ENCODE data around the gene FRMD4A.

FRMD4A gene

DNA sequence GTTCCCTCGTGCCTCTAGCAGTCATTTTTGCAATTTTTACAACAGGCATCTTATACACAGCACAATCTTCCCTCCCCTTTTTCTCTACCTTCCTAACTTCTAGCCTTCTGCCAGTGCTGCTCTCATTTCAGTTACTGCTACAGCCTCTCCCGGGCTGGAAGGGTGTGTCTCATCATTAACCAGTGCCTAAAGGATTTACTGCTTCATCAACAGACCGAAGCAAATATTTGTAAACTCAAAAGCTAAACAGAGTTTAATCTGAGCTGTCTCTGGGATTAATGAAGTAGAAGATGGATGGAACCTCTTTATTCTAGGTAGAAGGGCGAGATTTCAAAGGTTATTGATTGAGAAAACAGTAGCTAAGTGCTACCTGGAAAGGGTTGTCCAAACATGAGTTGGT is 649.6 kb downstream of the FRMD4A start:
- Histone ChIP-seq H3K79me2 (ENCODE audit: insufficient read depth, low read length) (no peaks in the 10 kb centered on the region), H3K27me3 (ENCODE audit: low read length) (no peaks in the 10 kb centered on the region), H3K4me2 (ENCODE audit: low read depth, low read length, poor library complexity, severe bottlenecking) (no peak overlapping the region), H3K4me3 (ENCODE audit: insufficient read depth, low read length, poor library complexity, severe bottlenecking) (no peak overlapping the region), H3K9ac (ENCODE audit: low read length) (no peak overlapping the region), H2AFZ (ENCODE audit: low read depth, low read length, severe bottlenecking) (no peak overlapping the region), H4K20me1 (ENCODE audit: low read depth, low read length) (no peaks in the 10 kb centered on the region), H3K9me3 (ENCODE audit: insufficient read depth, low read length) (no peaks in the 10 kb centered on the region), H3K27ac (ENCODE audit: low read depth, low read length) (no peak overlapping the region), H3F3A (ENCODE audit: insufficient read depth) (no peaks in the 10 kb centered on the region), H3K36me3 (ENCODE audit: low read length) (no peaks in the 10 kb centered on the region), H3K9me2 (replicated peaks; ENCODE audit: insufficient read depth, low read length) (no peaks in the 10 kb centered on the region)
- TF ChIP-seq, protein P1, sequence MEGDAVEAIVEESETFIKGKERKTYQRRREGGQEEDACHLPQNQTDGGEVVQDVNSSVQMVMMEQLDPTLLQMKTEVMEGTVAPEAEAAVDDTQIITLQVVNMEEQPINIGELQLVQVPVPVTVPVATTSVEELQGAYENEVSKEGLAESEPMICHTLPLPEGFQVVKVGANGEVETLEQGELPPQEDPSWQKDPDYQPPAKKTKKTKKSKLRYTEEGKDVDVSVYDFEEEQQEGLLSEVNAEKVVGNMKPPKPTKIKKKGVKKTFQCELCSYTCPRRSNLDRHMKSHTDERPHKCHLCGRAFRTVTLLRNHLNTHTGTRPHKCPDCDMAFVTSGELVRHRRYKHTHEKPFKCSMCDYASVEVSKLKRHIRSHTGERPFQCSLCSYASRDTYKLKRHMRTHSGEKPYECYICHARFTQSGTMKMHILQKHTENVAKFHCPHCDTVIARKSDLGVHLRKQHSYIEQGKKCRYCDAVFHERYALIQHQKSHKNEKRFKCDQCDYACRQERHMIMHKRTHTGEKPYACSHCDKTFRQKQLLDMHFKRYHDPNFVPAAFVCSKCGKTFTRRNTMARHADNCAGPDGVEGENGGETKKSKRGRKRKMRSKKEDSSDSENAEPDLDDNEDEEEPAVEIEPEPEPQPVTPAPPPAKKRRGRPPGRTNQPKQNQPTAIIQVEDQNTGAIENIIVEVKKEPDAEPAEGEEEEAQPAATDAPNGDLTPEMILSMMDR (IDR thresholded peaks at IDR 0.05; ENCODE audit: insufficient read depth, low read length, poor library complexity, severe bottlenecking): no peak
- TF ChIP-seq EZH2phosphoT487 (conservative IDR thresholded peaks at IDR 0.05; ENCODE audit: low read length): no peak

DNA sequence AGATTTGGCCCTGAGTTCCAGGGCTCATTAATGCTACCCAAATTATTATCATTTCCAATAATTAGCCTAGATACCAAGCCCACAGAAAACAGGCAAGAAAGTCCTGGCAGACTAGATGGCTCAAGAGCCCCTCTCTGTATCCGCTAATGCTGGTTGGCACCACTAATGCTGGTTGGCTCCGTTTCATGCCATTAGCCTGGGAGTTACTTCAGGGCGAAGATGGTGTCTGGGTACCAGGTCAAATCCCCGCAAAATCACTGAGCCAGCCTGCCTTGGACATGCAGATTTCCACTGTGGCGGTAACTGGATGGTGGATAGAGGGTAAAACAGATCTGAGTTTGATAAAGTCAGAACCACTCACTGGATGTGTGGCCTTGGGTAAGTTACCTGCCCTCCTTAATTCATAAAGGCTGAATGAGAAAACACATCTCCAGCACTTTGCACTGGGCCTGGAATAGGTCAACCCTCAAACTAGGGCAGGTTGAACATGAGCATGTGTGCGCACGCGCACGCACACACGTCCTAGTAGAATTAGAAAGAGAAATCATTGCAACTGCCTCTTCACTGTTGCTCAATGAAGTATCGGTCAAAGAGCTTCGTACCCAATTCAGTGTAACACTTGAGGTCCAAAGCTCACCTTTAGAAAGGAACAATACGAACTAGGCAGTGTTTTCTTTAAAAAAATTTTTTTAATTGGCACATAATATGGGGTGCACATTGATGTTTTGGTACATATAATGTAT is 652.5 kb downstream of the FRMD4A start:
- Histone ChIP-seq H2AFZ (ENCODE audit: low read depth, low read length, severe bottlenecking) (no peak overlapping the region), H4K20me1 (ENCODE audit: low read depth, low read length) (no peaks in the 10 kb centered on the region), H3K9me3 (ENCODE audit: insufficient read depth, low read length) (no peaks in the 10 kb centered on the region), H3K27me3 (ENCODE audit: low read length) (no peaks in the 10 kb centered on the region), H3K27ac (ENCODE audit: low read depth, low read length) (no peak overlapping the region), H3K9ac (ENCODE audit: low read length) (no peak overlapping the region), H3K4me2 (ENCODE audit: low read depth, low read length, poor library complexity, severe bottlenecking) (no peak overlapping the region), H3K36me3 (ENCODE audit: low read length) (no peaks in the 10 kb centered on the region), H3F3A (ENCODE audit: insufficient read depth) (no peaks in the 10 kb centered on the region), H3K4me3 (ENCODE audit: insufficient read depth, low read length, poor library complexity, severe bottlenecking) (no peak overlapping the region), H3K79me2 (ENCODE audit: insufficient read depth, low read length) (no peaks in the 10 kb centered on the region), H3K9me2 (replicated peaks; ENCODE audit: insufficient read depth, low read length) (no peaks in the 10 kb centered on the region)
- no peak for TF ChIP-seq EZH2phosphoT487 (conservative IDR thresholded peaks at IDR 0.05; ENCODE audit: low read length)
- TF ChIP-seq, protein P1 (IDR thresholded peaks at IDR 0.05; ENCODE audit: insufficient read depth, low read length, poor library complexity, severe bottlenecking): no peak

GRCh38 chr10:13674645-13675588 is 655.8 kb downstream of the FRMD4A start:
- no peaks in the 10 kb centered on the region for H3K27me3 ChIP-seq (ENCODE audit: low read length)
- H3K4me2 ChIP-seq (ENCODE audit: low read depth, low read length, poor library complexity, severe bottlenecking): no peak overlapping the region
- no peaks in the 10 kb centered on the region for H3K36me3 ChIP-seq (ENCODE audit: low read length)
- no peaks in the 10 kb centered on the region for H4K20me1 ChIP-seq (ENCODE audit: low read depth, low read length)
- H3K9ac ChIP-seq (ENCODE audit: low read length): no peak overlapping the region
- H2AFZ ChIP-seq (ENCODE audit: low read depth, low read length, severe bottlenecking): no peak overlapping the region
- no peak overlapping the region for H3K27ac ChIP-seq (ENCODE audit: low read depth, low read length)
- H3K79me2 ChIP-seq (ENCODE audit: insufficient read depth, low read length): no peaks in the 10 kb centered on the region
- H3K9me3 ChIP-seq (ENCODE audit: insufficient read depth, low read length): no peaks in the 10 kb centered on the region
- H3K9me2 ChIP-seq (replicated peaks; ENCODE audit: insufficient read depth, low read length): no peaks in the 10 kb centered on the region
- H3F3A ChIP-seq (ENCODE audit: insufficient read depth): no peaks in the 10 kb centered on the region
- no peak overlapping the region for H3K4me3 ChIP-seq (ENCODE audit: insufficient read depth, low read length, poor library complexity, severe bottlenecking)
- no peak for TF ChIP-seq EZH2phosphoT487 (conservative IDR thresholded peaks at IDR 0.05; ENCODE audit: low read length)
- TF ChIP-seq, protein P1 (IDR thresholded peaks at IDR 0.05; ENCODE audit: insufficient read depth, low read length, poor library complexity, severe bottlenecking): no peak

Measured in SU-DHL-6 (cell line).